ENCODE results near the gene MIEN1.
"Not testable (repeated sequence)": the region's sequence is repeated elsewhere in the genome, so short reads cannot be mapped to it uniquely, and the experiment has no call there.

The MIEN1 gene

GRCh38 chr17:39755554-39756379 lies 25.4 kb upstream of the MIEN1 start:
- DNase-seq = no peak

GRCh38 chr17:39754958-39755553 lies 24.7 kb upstream of the MIEN1 start:
- DNase-seq = no peak

GRCh38 chr17:39754161-39754957 lies 24.0 kb upstream of the MIEN1 start:
- peak; percentile 88 for DNase-seq

GRCh38 chr17:39753514-39754160 lies 23.3 kb upstream of the MIEN1 start:
- no peak for DNase-seq

GRCh38 chr17:39752241-39752881 lies 22.0 kb upstream of the MIEN1 start:
- DNase-seq = no peak

GRCh38 chr17:39751637-39752036 lies 21.3 kb upstream of the MIEN1 start:
- DNase-seq = no peak

- DNase-seq = no peak
Observed at GRCh38 chr17:39751016-39751543, 20.7 kb upstream of the MIEN1 start.

GRCh38 chr17:39750131-39751015 lies 20.0 kb upstream of the MIEN1 start:
- no peak for DNase-seq

- DNase-seq = not testable (repeated sequence)
Observed at GRCh38 chr17:39748444-39749034, 18.2 kb upstream of the MIEN1 start.

- DNase-seq = no peak
Observed at GRCh38 chr17:39747745-39748144, 17.4 kb upstream of the MIEN1 start.

GRCh38 chr17:39746145-39746461 lies 15.8 kb upstream of the MIEN1 start:
- no peak for DNase-seq

- no peak for DNase-seq
Observed at GRCh38 chr17:39745335-39746144, 15.2 kb upstream of the MIEN1 start.

GRCh38 chr17:39744836-39745215 lies 14.5 kb upstream of the MIEN1 start:
- DNase-seq = no peak

- DNase-seq = no peak
Observed at GRCh38 chr17:39744075-39744835, 13.9 kb upstream of the MIEN1 start.

GRCh38 chr17:39742856-39743436 lies 12.6 kb upstream of the MIEN1 start:
- no peak for DNase-seq

GRCh38 chr17:39742126-39742855 lies 12.0 kb upstream of the MIEN1 start:
- no peak for DNase-seq

- DNase-seq = peak; percentile 41
Observed at GRCh38 chr17:39740357-39741111, 10.2 kb upstream of the MIEN1 start.
